HG02678 (cell line): ENCODE measurements around the gene P2RX2.

Experiments used
- ATAC-seq: cut with Tn5 transposase; IDR thresholded peaks from one replicate; pipeline ENCODE4 v1.9.1; 2021; ENCODE audit warnings: mild to moderate bottlenecking, moderate library complexity; ENCODE audit not compliant: unreplicated experiment

The P2RX2 gene

GRCh38 chr12:132659146-132659545, 40.6 kb downstream of the P2RX2 start:
- no peak for ATAC-seq

- no peak for ATAC-seq
These were observed 41.5 kb downstream of the P2RX2 start for GRCh38 chr12:132660052-132660451.

GRCh38 chr12:132660996-132661395, 42.4 kb downstream of the P2RX2 start:
- no peak for ATAC-seq

- no peak for ATAC-seq
These were observed 43.4 kb downstream of the P2RX2 start for GRCh38 chr12:132661972-132662371.

GRCh38 chr12:132662901-132663755, 44.6 kb downstream of the P2RX2 start:
- no peak for ATAC-seq

GRCh38 chr12:132664206-132665148, 45.9 kb downstream of the P2RX2 start:
- ATAC-seq: no peak

- no peak for ATAC-seq
These were observed 46.5 kb downstream of the P2RX2 start for GRCh38 chr12:132665149-132665491.

GRCh38 chr12:132665794-132666193, 47.2 kb downstream of the P2RX2 start:
- ATAC-seq: no peak

GRCh38 chr12:132668191-132669088, 49.9 kb downstream of the P2RX2 start:
- no peak for ATAC-seq

- ATAC-seq: no peak
These were observed 50.7 kb downstream of the P2RX2 start for GRCh38 chr12:132669166-132669879.
